ENCODE results near the gene ANKRD16. TPM values are rescaled to one million over a fixed set of nuclear protein-coding genes. Genes with fewer than 3 reads are reported as not detected.
"Not testable (repeated sequence)": the region's sequence is repeated elsewhere in the genome, so short reads cannot be mapped to it uniquely, and the experiment has no call there.

The ANKRD16 gene
- total RNA-seq, 1 donor from 2014 or later, result 2.4 TPM

DNA sequence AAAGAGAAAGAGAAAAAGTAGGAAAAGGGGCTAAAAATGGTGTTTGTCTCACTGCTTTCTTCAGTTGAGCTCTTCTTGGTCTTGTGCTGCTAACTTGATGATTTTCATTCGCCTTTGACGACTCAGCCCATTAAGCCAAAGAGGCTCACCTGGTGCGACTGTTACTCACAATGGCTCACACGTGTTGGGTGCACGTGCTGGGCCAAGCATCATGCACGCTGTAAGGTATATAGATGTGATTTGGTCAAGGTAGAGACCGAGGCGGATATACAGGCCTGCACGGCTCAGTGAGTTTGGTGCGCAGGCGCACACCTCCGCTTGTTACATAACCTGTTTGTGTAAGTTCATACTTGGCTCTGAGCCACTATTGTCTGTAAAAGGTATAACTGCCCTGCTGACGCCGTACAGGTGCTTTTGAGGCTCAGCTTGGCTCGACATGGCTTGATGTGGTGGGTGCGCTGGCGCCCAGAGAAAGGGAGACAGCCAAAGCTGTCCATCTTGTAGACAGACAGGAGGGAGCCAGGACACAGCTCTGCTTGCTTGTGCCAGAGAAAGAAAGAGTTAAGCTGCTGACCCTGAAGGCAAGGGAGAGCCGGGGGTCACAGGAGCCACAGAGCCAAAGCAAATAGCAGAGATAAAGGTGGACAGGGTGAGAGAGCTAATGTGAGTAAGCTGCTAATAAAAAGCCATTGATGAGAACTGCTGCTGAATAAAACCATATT is 33.6 kb downstream of the ANKRD16 start:
- no peak for DNase-seq
- ATAC-seq (ENCODE audit: poor library complexity), result no peak
- intact Hi-C loops (cut with DNase I), result no loop called here

DNA sequence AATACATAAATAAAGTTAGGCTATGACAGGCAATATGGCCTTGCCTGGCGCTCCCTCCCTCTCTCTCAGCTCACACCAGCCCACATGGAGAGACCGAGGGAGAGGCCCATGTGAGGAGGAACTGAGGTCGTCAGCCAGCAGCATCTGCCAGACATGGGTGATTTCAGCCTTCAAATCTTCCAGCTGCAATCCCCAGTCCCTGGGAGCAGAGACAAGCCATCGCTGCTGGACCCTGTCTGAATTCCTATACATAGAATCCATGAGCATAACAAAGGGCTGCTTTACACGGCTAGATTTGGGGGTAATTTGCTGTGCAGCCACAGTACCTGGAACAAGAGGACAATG is 35.6 kb downstream of the ANKRD16 start:
- intact Hi-C loops (cut with DNase I), result no loop called here
- DNase-seq, result no peak
- no peak for ATAC-seq (ENCODE audit: poor library complexity)

- ATAC-seq (ENCODE audit: poor library complexity); DNase-seq; intact Hi-C loops (cut with DNase I): not testable (repeated sequence)
These were observed 43.0 kb downstream of the ANKRD16 start for GRCh38 chr10:5846667-5847066.

DNA sequence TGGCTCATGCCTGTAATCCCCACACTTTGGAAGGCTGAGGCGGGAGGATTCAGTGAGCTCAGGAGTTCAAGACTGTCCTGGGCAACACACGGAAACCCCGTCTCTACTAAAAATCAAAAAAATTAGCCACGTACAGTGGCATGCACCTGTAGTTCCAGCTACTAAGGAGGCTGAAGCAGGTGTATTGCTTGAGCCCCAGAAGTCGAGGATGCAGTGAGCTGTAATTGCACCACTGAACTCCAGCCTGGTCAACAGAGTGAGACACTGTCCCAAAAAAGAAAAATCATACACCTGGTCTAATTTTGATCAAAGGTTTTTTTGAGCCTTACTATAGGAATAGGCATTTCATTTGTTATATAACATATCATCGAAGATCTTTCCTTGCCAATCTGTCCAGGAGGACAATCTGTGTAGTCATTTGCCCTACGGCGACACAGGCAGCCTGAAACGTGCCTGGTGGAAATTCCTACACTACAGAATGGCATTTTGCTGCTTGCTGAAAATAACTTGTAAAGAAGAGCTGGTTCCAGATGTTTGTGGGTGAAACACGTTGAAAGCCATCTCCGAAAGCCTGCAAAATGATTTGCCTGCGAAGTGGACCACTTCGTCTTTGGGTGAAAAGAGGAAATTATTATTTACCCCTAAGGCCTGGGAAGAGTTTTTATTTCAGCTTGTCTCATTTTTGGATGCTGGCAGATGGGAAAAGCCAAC is 45.2 kb downstream of the ANKRD16 start:
- DNase-seq, result no peak
- intact Hi-C loops (cut with DNase I), result no loop called here
- no peak for ATAC-seq (ENCODE audit: poor library complexity)

- ATAC-seq (ENCODE audit: poor library complexity) (no peak), DNase-seq (no peak)
- intact Hi-C loops (cut with DNase I), result no loop called here
These were observed 45.9 kb downstream of the ANKRD16 start for GRCh38 chr10:5843686-5844344.

- no peak for ATAC-seq (ENCODE audit: poor library complexity)
- intact Hi-C loops (cut with DNase I), result no loop called here
- DNase-seq, result no peak
These were observed 47.7 kb downstream of the ANKRD16 start for GRCh38 chr10:5841965-5842364.

- ATAC-seq (ENCODE audit: poor library complexity), result peak; percentile 74
- DNase-seq, result peak; percentile 53
- intact Hi-C loops (cut with DNase I), result no loop called here
These were observed 49.1 kb downstream of the ANKRD16 start for GRCh38 chr10:5840314-5841307.

DNA sequence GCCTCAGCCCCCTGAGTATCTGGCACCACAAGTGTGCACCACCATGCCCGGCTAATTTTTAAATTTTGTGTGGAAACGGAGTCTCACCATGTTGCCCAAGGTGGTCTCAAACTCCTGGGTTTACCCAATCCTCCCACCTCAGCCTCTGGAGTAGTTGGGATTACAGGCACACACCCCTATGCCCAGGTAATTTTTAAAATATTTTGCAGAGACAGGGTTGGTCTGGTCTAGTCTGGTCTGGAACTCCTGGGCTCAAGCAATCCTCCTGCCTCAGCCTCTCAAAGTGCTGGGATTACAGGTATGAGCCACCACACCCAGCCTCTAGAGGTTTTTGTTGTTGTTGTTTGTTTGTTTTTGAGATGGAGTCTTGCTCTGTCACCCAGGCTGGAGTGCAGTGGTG is 53.5 kb downstream of the ANKRD16 start:
- DNase-seq; ATAC-seq (ENCODE audit: poor library complexity); intact Hi-C loops (cut with DNase I): not testable (repeated sequence)

- intact Hi-C loops (cut with DNase I), result no loop called here
- DNase-seq (no peak), ATAC-seq (ENCODE audit: poor library complexity) (no peak)
These were observed 54.1 kb downstream of the ANKRD16 start for GRCh38 chr10:5835446-5836095.

DNA sequence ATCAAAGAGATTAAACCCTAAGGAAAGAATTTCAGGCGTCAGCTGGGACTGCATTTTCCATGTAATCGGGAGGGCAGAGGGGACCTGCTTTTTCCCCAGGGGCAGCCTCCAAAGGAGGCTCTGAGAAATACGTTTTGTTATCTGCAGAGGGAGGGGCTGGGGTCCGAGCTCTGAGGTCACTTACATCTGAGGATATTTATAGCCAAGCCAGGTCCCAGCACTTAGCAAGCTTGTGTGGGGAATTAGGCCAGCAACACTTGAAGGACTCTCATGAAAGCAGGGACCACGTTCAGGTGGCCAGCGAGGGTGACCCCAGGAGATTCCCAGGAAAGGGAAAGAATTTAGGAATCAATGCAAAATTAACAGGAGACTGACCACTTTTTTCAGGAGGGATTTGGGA is 55.9 kb downstream of the ANKRD16 start:
- ATAC-seq (ENCODE audit: poor library complexity), result peak; percentile 79
- intact Hi-C loops (cut with DNase I), result no loop called here
- no peak for DNase-seq

- DNase-seq (no peak), ATAC-seq (ENCODE audit: poor library complexity) (peak; percentile 49)
- intact Hi-C loops (cut with DNase I), result no loop called here
These were observed 56.7 kb downstream of the ANKRD16 start for GRCh38 chr10:5832946-5833345.

GRCh38 chr10:5831446-5831782 is 58.3 kb downstream of the ANKRD16 start:
- intact Hi-C loops (cut with DNase I), result no loop called here
- no peak for ATAC-seq (ENCODE audit: poor library complexity)
- no peak for DNase-seq

- ATAC-seq (ENCODE audit: poor library complexity) (no peak), DNase-seq (no peak)
- intact Hi-C loops (cut with DNase I), result no loop called here
These were observed 58.9 kb downstream of the ANKRD16 start for GRCh38 chr10:5830629-5831445.

DNA sequence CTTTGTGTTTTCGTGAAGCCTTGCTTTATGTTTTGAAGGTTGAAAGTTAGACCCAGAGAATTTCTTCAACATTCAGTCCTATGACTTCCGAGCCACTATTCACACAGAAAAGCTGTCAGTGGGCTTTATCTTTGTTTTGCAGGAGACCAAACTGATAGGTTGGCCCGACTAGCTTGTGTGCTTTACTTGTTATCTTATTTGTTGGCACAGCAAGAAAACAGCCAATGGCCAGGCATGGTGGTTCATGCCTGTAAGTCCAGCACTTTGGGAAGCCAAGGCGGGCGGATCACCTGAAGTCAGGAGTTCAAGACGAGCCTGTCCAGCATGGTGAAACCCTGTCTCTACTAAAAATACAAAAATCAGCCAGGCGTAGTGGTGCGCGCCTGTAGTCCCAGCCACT is 60.4 kb downstream of the ANKRD16 start:
- intact Hi-C loops (cut with DNase I), result no loop called here
- ATAC-seq (ENCODE audit: poor library complexity) (no peak), DNase-seq (no peak)

GRCh38 chr10:5828725-5829124 is 61.0 kb downstream of the ANKRD16 start:
- ATAC-seq (ENCODE audit: poor library complexity) (no peak), DNase-seq (no peak)
- intact Hi-C loops (cut with DNase I), result no loop called here

DNA sequence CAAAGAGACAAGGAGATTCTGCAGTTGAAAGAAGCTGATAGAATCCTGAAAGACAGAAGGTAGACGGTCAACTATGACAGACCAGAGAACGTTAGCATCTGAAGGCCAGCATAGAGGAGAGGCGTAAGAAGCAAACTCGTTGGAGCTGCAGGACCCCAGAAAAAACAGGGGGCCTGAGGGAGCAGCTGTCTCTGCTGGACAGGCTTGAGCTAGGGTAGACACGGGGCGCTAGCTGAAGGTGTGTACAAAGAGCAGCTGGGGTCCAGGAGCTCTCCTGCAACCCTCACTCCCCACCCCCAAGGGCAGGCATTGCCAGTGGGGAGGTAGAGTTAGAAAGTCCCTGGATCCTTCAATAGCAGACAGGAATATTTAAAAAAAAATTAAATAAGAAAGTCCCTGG is 61.9 kb downstream of the ANKRD16 start:
- ATAC-seq (ENCODE audit: poor library complexity) (no peak), DNase-seq (no peak)
- intact Hi-C loops (cut with DNase I), result no loop called here

- DNase-seq; intact Hi-C loops (cut with DNase I); ATAC-seq (ENCODE audit: poor library complexity): not testable (repeated sequence)
These were observed 63.2 kb downstream of the ANKRD16 start for GRCh38 chr10:5826511-5826910.

- intact Hi-C loops (cut with DNase I), result no loop called here
- no peak for DNase-seq
- ATAC-seq (ENCODE audit: poor library complexity), result no peak
These were observed 70.8 kb downstream of the ANKRD16 start for GRCh38 chr10:5818894-5819293.
